NCI-H2171 (cell line): Measurements from ENCODE around the gene FTSJ3.
A peak's percentile ranks its signal among the peaks of the same experiment; 100 is the strongest.

Experiments
- DNase-seq: peaks from one replicate; lab custom pipeline; 2025; lab: John Stamatoyannopoulos, UW

FTSJ3 gene

GRCh38 chr17:63786117-63786516, 41.3 kb downstream of the FTSJ3 start:
- DNase-seq: no peak

GRCh38 chr17:63785556-63785955, 41.9 kb downstream of the FTSJ3 start:
- no peak for DNase-seq

GRCh38 chr17:63783522-63783921, 43.9 kb downstream of the FTSJ3 start:
- no peak for DNase-seq

GRCh38 chr17:63780928-63781327, 46.5 kb downstream of the FTSJ3 start:
- no peak for DNase-seq

GRCh38 chr17:63780507-63780906, 47.0 kb downstream of the FTSJ3 start:
- DNase-seq: no peak

GRCh38 chr17:63775420-63775819, 52.0 kb downstream of the FTSJ3 start:
- no peak for DNase-seq

GRCh38 chr17:63774969-63775265, 52.5 kb downstream of the FTSJ3 start:
- DNase-seq: no peak

GRCh38 chr17:63774141-63774968, 53.1 kb downstream of the FTSJ3 start, which contains the start of gene DDX42:
Gene DDX42, plus strand, starts transcription at chr17:63774170. Its CDS starts 12,880 bp downstream, at chr17:63787050.
- DNase-seq: peak; percentile 84

GRCh38 chr17:63773272-63774140, 54.0 kb downstream of the FTSJ3 start, which contains the start of gene CCDC47:
Gene CCDC47, minus strand, starts transcription at chr17:63773597. Its CDS starts 7,422 bp downstream, at chr17:63766175.
- DNase-seq: peak; percentile 98

GRCh38 chr17:63772801-63773271, 54.6 kb downstream of the FTSJ3 start:
- DNase-seq: no peak
